HG03378 (cell line): Measurements from ENCODE around the gene GPR146.

ENCODE experiments used
- ATAC-seq: cut with Tn5 transposase; IDR thresholded peaks from one replicate; pipeline ENCODE4 v1.9.1; 2021; ENCODE audit warnings: mild to moderate bottlenecking, moderate library complexity; ENCODE audit not compliant: unreplicated experiment

GPR146 gene

DNA sequence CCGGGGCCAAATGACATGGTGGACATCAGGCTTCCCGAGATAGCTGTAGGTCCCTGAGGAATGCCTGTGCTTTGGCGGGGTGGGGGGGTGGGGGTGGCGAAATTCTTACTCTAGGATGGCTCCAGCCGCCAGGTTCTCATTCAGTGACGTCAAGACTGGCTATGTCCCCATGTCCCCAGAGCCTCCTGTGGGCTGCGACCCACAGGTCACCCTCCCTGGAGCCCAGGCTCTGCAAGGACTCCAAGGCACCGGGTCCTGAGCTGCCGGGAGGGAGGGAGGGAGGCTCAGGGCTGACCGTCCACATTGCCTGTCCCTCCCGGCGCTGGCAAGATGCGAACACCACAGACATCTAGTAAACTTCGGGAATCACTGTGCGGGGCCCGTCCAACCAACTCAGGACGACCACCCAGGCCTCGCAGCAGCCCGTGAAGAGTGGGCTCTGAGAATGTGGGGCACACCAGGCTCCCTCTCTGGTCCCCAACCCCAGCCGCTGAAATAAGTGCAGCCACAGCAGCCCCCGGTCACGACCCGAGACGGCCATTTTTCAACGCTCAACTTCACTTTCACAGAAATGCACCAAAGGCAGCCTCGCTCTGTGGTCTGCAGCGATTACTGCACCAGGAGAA, 12.6 kb downstream of the GPR146 start:
- ATAC-seq: no peak

DNA sequence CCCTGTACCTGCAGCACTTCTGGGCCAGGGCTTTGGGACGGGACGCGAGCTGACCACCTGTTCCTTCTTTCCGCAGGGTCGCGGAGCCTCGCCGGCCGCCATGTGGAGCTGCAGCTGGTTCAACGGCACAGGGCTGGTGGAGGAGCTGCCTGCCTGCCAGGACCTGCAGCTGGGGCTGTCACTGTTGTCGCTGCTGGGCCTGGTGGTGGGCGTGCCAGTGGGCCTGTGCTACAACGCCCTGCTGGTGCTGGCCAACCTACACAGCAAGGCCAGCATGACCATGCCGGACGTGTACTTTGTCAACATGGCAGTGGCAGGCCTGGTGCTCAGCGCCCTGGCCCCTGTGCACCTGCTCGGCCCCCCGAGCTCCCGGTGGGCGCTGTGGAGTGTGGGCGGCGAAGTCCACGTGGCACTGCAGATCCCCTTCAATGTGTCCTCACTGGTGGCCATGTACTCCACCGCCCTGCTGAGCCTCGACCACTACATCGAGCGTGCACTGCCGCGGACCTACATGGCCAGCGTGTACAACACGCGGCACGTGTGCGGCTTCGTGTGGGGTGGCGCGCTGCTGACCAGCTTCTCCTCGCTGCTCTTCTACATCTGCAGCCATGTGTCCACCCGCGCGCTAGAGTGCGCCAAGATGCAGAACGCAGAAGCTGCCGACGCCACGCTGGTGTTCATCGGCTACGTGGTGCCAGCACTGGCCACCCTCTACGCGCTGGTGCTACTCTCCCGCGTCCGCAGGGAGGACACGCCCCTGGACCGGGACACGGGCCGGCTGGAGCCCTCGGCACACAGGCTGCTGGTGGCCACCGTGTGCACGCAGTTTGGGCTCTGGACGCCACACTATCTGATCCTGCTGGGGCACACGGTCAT, 13.3 kb downstream of the GPR146 start:
- no peak for ATAC-seq

DNA sequence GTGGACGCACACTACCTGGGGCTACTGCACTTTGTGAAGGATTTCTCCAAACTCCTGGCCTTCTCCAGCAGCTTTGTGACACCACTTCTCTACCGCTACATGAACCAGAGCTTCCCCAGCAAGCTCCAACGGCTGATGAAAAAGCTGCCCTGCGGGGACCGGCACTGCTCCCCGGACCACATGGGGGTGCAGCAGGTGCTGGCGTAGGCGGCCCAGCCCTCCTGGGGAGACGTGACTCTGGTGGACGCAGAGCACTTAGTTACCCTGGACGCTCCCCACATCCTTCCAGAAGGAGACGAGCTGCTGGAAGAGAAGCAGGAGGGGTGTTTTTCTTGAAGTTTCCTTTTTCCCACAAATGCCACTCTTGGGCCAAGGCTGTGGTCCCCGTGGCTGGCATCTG, 14.0 kb downstream of the GPR146 start:
- no peak for ATAC-seq

- ATAC-seq: no peak
Measured at GRCh38 chr7:1058821-1059199, 14.5 kb downstream of the GPR146 start.

DNA sequence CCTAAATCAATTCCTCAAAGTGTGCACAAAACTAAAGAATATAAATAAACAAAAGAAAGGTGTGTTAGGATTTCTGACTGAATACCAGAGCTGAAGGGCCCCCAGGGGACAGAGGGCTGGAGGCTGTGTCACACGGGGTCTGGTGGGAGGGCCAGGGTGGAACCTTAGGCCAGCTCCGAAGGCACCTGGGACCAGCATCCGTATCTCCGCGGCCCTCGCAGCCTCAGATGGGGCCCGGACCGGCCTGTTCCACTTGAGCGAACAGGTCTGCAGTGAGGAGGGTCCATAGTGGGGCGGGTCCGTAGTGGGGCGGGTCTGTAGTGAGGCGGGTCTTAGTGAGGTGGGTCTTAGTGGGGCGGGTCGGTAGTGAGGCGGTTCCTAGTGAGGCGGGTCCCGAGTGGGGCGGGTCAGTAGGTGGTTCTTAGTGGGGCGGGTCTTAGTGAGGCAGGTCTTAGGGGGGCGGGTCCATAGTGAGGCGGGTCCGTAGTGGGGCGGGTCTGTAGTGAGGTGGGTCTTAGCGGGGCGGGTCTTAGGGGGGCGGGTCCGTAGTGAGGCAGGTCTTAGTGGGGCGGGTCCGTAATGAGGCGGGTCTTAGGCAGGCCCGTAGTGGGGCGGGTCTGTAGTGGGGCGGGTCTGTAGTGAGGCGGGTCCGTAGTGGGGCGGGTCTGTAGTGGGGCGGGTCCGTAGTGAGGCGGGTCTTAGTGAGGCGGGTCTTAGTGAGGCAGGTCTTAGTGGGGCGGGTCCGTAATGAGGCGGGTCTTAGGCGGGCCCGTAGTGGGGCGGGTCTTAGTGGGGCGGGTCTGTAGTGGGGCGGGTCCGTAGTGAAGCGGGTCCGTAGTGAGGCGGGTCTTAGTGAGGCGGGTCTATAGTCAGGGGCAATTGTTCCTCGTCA, 15.1 kb downstream of the GPR146 start:
- ATAC-seq: no peak

DNA sequence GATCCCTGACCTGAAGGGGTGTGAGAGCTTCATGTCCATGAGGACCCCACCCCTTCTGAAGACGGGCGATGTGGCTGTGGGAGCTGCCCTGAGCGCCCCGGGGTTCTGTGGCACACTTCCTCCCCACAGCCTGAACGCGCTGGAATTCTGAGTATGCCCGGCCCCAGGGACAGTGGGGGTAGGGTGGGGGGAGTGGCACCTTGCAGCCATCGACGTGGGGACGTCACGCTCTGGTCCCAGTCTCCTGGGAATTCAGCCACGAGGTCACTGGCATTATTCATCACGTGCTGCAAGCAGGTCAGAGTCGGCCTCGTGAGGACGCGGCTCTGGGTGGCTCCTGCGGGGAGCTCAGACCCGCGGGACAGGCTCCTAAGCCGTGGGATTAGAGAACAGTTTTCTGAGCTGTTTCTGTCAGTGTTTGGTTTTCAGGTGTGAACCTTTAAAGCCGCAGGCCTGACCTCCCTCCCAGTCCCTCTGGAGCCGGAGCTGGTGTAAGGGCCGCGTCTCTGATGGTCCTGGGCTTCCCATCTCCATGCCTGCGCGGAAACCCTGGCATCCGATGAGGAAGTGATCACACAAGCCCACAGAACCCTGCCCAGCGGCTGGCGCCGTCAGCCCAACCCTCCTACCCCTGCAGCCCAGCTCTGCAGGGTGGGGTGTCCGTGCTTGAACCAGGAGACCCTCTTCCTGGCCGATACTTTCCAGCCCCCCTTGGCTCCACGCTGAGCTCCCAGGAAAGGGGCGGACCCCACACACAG, 16.1 kb downstream of the GPR146 start:
- no peak for ATAC-seq

- no peak for ATAC-seq
Measured at GRCh38 chr7:1061180-1061579, 16.8 kb downstream of the GPR146 start.

- ATAC-seq: peak; percentile 70
Measured at GRCh38 chr7:1062296-1063294, 18.2 kb downstream of the GPR146 start.

DNA sequence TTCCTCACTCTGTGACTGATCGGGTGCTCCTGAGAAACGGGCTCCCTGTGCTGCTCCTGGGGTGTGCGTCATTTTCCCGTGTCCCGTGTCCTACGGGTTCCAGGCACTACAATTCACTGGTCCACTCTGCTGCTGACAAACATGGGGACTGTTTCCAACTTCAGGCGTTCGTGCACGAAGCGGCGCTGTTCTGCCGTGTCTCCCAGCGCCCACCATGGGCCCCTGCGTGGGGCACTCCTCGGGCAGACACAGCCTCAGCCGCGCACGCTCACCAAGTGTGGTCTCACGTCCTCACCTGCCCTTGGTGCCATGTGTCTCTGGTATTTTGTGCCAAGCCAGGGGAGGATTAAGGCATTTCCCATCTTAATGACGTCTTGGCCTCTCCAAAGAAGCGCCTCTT, 19.0 kb downstream of the GPR146 start:
- no peak for ATAC-seq

- no peak for ATAC-seq
Measured at GRCh38 chr7:1064581-1064980, 20.2 kb downstream of the GPR146 start.

GRCh38 chr7:1065263-1065584, 20.9 kb downstream of the GPR146 start:
- ATAC-seq: no peak

GRCh38 chr7:1065585-1066241, 21.4 kb downstream of the GPR146 start:
- ATAC-seq: no peak

- ATAC-seq: no peak
Measured at GRCh38 chr7:1066242-1066588, 21.9 kb downstream of the GPR146 start.

GRCh38 chr7:1068013-1068412, 23.7 kb downstream of the GPR146 start:
- no peak for ATAC-seq

DNA sequence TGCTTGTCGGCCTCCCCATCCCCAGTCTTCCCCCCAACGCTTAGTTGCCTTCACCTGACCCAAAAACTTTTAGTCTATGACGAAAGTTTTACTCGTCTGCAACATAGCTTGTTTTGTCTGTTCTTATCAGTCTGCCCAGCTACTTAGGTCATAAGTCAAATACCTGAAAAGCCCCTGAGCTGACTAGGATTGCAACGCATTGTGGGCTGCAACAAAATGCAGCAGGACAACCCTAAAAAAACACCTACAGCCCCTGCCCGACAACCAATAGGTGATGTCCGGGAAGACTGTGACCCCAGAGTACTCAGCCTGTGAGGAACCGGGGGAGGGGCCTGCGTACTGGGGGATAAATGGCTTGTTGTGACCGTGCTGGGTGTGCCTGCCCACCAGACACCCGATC, 24.3 kb downstream of the GPR146 start:
- no peak for ATAC-seq

- ATAC-seq: no peak
Measured at GRCh38 chr7:1070544-1071011, 26.2 kb downstream of the GPR146 start.

DNA sequence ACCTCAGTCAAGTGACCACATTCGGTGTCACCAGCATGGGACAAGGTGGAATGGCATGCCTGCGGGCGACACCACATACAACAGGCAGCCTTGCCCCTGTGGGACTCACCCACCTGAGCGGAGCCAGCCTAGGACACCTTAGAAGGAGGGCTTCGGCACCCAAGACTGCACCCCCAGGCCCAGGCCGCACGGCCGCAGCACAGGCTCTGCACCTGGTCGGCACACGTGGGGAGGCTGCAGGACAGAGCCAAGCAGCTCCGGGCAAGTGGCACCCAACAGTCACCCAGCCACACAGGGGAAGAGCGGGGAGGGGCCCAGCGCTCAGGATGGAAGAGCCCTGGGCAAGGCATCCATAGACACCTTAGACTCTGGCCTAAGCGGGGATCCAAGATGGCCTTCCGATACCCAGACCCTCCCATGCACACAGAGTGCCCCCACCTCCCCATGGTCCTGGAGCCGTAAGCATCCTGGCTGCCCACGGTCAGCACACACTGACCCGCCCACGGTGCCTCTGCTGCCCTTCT, 27.4 kb downstream of the GPR146 start:
- no peak for ATAC-seq

DNA sequence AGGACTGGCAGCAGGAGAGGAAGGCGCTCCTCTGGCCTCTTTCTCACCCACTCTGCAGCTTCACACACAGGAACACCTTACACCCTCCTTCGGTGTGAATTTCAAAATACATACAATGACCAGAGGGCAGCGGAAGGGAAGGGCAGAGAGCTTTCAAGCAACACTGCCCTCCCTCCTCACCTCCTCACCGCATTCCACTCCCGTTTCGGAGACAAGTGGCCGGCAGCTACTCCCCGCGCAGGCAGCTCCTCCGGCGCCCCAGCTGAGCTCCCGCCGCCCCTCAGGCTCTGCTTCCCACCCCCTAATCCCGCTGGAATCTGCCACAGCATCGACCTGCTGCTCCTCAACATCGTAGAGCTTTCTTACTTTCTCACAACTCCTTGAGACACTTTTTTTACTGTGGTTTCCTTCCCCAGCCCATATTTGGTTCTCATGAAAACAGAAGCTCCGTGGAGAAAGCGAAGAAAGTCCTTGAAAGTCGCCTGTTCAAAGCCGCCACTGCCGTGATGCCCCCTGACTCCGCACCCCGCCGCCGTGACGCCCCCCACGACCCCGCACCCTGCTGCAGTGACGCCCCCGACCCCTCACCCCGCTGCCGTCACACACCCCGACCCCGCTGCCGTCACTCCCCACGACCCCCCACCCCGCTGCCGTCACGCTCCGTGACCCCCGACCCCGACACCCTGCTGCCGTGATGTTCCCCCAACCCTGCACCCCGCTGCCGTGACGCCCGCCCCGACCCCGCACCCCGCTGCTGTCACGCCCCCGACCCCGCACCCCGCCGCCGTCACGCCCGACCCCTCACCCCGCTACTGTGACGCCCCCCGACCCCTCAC, 29.0 kb downstream of the GPR146 start:
- ATAC-seq: no peak
